Head of caudate nucleus (tissue), 42 donors: ENCODE data around the gene MTRF1L.
"Not testable (repeated sequence)": the region's sequence is repeated elsewhere in the genome, so short reads cannot be mapped to it uniquely, and the experiment has no call there.

Experiments used
- DNase-seq, 42 donors: peaks; one replicate each; pipeline versions ENCODE4 v3.0.0 to v3.0.0-alpha.2; 2020 to 2021; ENCODE audit warnings: mixed read lengths in 7 of 42
- intact Hi-C: fragments of 100-400 bp; cut with DNase I; formaldehyde crosslinking; loops from one replicate; pipeline ENCODE4 v1.15.0; 2022

MTRF1L gene

GRCh38 chr6:153015094-153015640 is 12.7 kb upstream of the MTRF1L start:
- intact Hi-C loops, result no loop called here
- no peak for DNase-seq

- intact Hi-C loops, result no loop called here
- no peak for DNase-seq
These were observed 10.9 kb upstream of the MTRF1L start for GRCh38 chr6:153013438-153013837.

- intact Hi-C loops, result no loop called here
- DNase-seq, result no peak
These were observed 10.3 kb upstream of the MTRF1L start for GRCh38 chr6:153012856-153013255.

- intact Hi-C loops, result loop anchor here (2.0 kb wide), 1 partner anchor 21 kb away; the partner anchor contains the start of gene FBXO5
- peak in 10 of 42 donors; percentile 6 to 55 (median 32) for DNase-seq
These were observed 819 bp upstream of the MTRF1L start for GRCh38 chr6:153003366-153003690.

- peak in 19 of 42 donors; percentile 3 to 47 (median 17) for DNase-seq
- intact Hi-C loops, result loop anchor here (2.0 kb wide), 1 partner anchor 19 kb away; the partner anchor contains the start of gene FBXO5
These were observed 519 bp downstream of the MTRF1L start for GRCh38 chr6:153001767-153002612.

GRCh38 chr6:153000790-153001189 is 1.7 kb downstream of the MTRF1L start:
- intact Hi-C loops, result not testable (repeated sequence)

GRCh38 chr6:153000243-153000642 is 2.3 kb downstream of the MTRF1L start:
- DNase-seq, result no peak
- intact Hi-C loops, result no loop called here

More at GRCh38 chr6:153000790-153001189, 1.7 kb downstream of the MTRF1L start:
- not testable (repeated sequence) for DNase-seq

GRCh38 chr6:152999538-152999937 is 3.0 kb downstream of the MTRF1L start:
- intact Hi-C loops, DNase-seq: not testable (repeated sequence)

- no peak for DNase-seq
- intact Hi-C loops, result no loop called here
These were observed 8.7 kb downstream of the MTRF1L start for GRCh38 chr6:152993847-152994246.

- intact Hi-C loops, result no loop called here
- no peak for DNase-seq
These were observed 9.1 kb downstream of the MTRF1L start for GRCh38 chr6:152993431-152993830.

- intact Hi-C loops, result no loop called here
These were observed 15.5 kb downstream of the MTRF1L start for GRCh38 chr6:152986978-152987377.

GRCh38 chr6:152985300-152985699 is 17.2 kb downstream of the MTRF1L start:
- intact Hi-C loops, DNase-seq: not testable (repeated sequence)

More at GRCh38 chr6:152986978-152987377, 15.5 kb downstream of the MTRF1L start:
- no peak for DNase-seq

GRCh38 chr6:152984513-152984872 is 18.0 kb downstream of the MTRF1L start:
- intact Hi-C loops, result no loop called here
- DNase-seq, result no peak

- intact Hi-C loops, result loop anchor here (2.0 kb wide), 1 partner anchor 19 kb away; the partner anchor contains the start of gene MTRF1L
- DNase-seq, result peak; percentile 64 to 98 (median 94)
These were observed 18.6 kb downstream of the MTRF1L start for GRCh38 chr6:152983637-152984512.

GRCh38 chr6:152982904-152983636 is 19.4 kb downstream of the MTRF1L start, which contains the start of gene FBXO5:
Gene FBXO5, minus strand, starts transcription at chr6:152983041. Its CDS starts 82 bp downstream, at chr6:152982959.
- peak; percentile 92 to 99 (median 97) for DNase-seq
- intact Hi-C loops, result loop anchor here (2.0 kb wide), 1 partner anchor 20 kb away; the partner anchor contains the start of gene MTRF1L

- intact Hi-C loops, result loop anchor here (2.0 kb wide), 1 partner anchor 21 kb away; the partner anchor contains the start of gene MTRF1L
- DNase-seq, result peak in 3 of 42 donors; percentile 7 to 20 (median 10)
These were observed 20.3 kb downstream of the MTRF1L start for GRCh38 chr6:152981989-152982903.

GRCh38 chr6:152981219-152981618 is 21.3 kb downstream of the MTRF1L start:
- intact Hi-C loops, result no loop called here
- DNase-seq, result no peak
